ENCODE results near the gene NRXN3.
"Not testable (repeated sequence)": the region's sequence is repeated elsewhere in the genome, so short reads cannot be mapped to it uniquely, and the experiment has no call there.

Gene NRXN3

DNA sequence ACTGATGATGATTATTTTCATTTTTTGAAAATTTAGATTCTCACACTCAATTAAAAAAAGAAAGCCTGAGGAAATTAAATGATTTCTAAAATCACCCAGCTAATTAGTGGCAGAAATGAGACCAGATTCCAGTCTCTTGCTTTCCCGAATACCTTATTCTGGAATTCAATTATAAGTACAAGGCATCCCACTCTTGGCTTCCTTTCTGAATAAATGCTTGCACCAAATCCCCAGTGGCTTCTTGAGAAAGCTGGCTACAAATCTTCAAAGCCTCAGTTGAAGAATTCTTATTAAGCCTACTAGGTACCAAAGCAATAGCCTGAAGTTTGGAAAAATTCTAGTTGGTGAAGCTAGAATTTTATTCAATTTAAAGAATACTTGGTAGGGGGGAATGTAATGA lies 1564.5 kb downstream of the NRXN3 start:
- DNase-seq (ENCODE audit: low read depth), result no peak

DNA sequence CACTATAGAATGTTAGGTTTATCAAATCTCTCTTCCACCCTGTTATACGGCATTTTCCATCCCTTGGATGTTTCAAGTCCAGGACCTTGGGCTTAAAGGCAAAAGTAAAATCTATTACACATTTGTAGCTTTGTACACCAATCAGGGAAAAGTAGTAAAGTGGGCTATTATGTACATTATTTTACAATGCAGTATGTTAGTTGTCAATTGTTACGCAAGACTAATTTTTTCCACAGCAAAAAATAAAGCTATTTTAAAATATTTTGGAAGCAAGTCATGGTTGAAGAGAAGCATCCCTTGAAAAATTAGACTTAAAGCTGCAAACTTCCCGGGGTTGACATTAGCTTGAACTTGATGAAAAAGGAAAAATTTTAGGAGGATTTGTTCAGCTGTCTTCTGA lies 1564.9 kb downstream of the NRXN3 start:
- no peak for DNase-seq (ENCODE audit: low read depth)

DNA sequence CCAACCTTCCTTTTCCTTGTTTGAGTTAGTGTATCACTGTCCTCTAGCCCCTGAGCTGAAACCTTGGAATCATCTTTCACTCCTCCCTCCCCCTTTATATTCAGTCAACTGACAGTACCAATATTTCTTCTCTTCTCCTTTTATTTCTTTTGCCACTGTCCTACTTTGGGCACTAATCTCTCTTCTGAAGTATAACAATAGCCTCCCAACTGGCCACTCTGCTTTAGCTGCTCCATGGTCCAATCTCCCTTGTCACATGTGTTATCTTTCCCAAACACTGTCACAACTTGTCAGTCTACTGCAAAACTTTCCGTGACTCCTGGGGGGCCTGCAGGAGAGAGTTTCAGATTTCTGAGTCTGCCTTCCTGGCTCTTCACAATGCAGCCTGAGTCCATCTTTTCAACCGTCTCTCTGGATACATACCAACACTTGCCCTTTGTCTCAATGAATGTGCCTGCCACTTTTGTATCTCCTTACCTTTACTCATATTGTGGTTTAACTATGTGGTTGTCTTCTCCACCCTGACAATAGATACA lies 1570.0 kb downstream of the NRXN3 start:
- DNase-seq (ENCODE audit: low read depth), result no peak

DNA sequence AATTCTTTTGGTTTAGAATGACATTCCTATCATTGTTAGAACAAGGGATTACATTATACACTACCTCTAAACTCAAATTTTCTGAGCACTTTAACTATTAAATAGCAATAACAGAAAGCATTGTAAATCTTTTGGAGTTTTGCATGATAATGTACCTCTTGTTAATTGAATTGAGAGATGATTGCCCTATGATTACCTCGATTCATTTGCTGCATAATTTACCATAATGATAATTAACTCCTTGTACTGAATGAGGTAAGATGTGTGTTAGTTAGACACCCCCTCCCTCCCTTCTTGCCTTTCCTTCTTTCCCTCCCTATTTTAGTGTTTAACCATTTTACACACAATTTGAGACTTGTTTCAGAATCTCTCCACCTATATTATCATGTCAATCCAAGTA lies 1572.0 kb downstream of the NRXN3 start:
- no peak for DNase-seq (ENCODE audit: low read depth)

DNA sequence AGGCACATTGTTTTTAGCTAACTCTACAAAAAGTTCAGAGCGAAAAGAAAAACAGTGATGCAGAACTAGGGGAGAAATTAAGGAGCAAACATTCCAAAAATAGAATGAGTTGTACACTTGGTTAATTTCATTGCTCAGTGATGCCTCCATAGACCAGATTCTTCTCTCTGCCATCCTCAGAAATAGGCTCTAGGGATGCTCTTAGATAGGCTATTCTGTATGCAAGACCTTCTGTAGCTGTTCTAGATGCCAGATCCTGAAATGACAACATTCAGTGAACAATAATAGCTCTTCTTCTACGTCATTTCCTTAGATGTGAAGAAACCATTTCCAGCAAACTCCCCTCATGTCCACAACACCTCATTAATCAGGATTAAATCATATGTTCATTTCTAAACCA lies 1574.9 kb downstream of the NRXN3 start:
- no peak for DNase-seq (ENCODE audit: low read depth)

DNA sequence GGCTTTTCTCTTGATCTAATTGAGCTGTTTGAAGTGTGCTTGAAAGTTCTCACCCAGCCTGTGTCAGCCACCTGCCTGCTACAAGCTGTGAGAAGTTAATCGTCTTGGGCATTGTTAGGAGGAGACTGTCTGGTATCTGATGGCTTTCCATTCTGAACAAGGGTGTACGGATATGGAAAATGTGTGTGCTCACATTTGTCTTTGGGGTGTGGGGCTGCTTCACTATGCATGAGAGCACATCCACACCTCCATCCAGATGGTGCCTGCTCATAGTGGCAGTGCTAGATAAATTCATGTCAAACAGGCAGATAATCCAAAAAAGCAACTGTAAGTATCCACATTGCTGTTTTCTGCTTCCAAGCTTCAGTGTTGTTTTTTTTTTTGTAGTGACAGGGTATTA lies 1578.9 kb downstream of the NRXN3 start:
- no peak for DNase-seq (ENCODE audit: low read depth)

DNA sequence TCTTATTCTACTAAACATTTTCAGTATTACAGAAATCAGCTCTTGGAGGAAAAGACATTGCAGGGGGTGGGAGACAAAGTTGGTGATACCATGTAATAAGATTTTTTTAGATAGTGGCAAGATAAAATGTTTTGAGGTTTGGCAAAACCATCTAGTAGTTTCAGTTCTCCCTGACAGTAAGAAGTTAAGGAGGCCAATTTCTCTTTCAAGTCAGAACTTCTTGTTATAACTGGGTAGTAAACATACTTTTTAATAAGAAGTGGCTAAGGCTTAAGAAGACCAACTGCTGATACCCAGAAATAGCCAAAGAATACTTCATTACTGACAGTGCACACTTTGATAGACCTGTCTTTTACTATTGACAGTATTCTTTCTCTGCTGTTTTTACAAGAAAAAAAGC lies 1588.8 kb downstream of the NRXN3 start:
- no peak for DNase-seq (ENCODE audit: low read depth)

DNA sequence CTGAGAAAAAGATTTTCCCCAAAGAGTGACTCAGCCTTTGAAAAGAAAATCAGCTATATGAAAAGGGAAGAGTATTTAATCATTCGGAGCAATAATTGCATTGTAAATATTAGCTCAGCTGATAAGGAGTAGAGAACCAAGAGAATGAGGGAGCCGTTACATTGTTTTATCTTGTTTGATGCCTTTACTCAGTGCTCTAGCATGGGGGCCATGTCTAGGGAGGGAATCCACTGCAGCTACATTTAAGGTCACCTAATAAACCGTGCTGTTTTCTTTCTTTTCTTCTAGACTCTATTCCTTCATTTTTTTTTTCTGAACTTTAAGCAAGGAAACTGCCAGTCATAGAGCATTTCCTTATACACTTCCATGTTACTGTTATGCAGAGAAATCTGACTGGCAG lies 1594.2 kb downstream of the NRXN3 start:
- no peak for DNase-seq (ENCODE audit: low read depth)

DNA sequence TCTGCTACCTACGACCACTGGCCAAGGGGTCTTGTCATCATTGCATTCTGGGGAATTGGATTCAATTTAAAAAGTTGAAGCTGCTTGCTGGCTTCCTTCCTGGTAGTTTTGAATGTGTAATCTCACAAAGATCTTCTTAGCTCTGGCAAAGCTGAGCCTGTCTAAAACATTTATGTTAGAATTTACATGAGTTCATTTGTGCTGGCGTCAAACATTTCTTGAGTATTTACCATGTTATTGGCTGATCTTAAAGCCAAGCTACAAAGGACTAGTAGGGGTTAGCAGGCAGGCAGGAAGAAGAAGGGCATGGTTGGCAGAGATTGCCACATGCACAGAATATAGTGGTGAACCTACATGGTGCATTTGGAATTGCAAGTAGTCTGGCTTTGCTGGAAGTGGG lies 1596.3 kb downstream of the NRXN3 start:
- DNase-seq (ENCODE audit: low read depth), result no peak

DNA sequence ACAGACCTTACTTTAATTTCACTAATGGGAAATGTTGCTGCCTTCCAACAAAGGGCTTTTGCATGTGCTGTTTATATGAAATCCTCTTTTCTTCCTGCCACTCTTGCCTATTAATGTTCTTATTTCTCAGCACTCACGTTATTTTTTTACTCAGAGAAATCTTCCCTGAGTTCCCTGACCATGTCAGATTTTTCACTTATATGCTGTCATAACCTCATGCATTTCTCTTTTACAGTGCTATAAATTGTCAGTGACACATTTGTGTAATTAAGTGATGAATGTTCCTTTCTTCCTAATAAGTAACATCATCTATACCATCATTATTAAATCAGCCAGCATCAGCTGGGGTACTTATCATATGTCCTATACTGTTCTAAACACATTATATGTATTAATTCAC lies 1597.1 kb downstream of the NRXN3 start:
- DNase-seq (ENCODE audit: low read depth), result no peak

DNA sequence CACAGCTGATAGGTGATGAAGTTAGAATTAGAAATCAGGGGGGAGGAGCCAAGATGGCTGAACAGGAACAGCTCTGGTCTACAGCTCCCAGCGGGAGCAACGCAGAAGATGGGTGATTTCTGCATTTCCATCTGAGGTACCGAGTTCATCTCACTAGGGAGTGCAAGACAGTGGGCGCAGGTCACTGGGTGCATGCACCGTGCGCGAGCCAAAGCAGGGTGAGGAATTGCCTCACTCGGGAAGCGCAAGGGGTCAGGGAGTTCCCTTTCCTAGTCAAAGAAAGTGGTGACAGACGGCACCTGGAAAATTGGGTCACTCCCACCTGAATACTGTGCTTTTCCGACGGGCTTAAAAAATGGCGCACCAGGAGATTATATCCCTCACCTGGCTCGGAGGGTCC lies 1597.5 kb downstream of the NRXN3 start:
- not testable (repeated sequence) for DNase-seq (ENCODE audit: low read depth)

DNA sequence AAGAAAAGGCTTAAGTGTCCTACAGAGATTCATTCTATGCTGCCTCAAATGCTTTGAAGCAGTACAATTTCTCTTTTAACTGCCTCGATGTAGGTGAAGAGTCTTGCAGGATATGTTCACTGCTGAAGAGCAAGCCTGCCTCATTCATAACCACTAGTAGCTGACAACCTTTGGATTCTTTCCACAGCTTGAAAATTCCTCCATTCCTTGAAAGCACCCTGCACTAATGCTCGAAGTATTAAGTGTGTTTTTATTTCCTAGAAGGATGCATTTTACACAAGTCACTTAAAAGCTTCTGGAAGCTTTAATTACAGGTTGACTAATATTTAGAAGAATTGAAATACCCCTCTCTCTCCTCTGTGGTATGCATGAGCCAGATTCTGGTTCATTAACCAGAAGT lies 1611.7 kb downstream of the NRXN3 start:
- peak; percentile 40 for DNase-seq (ENCODE audit: low read depth)

DNA sequence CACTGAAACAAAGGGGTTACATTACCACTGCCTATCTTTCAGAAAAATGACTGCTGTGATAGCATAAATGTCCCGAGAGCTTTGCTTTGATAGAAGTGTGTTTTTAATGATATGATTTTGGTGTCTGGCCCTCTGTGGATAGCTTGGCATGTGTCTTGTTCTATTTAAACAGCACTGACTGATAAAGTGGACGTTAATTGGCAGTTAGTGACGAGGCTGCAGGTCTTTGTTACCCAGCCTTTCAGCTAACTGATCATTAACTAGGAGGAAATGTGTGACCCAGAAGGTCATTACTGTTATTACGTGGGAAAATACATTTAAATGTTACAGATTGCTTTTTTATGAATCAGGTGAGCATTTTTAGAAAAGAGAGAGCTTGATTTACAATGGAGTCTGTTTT lies 1612.9 kb downstream of the NRXN3 start:
- DNase-seq (ENCODE audit: low read depth), result no peak

DNA sequence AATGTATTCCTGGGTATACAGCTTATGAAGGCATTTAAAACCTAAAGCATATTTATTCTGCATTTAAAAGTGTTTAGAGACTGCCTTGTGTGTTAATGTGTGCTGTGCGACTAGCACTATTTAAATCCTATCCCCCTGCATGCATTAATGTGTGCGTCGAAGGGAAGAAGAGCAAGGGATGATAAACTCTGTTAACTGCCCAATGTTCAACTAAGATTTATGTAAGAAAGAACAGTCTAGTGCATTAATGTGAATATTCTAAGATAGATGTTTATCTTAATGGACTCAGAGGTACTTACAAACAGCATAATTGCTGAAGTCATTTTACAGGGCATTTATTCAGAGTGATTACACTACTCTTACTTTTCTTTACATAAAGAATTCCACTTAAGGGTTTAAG lies 1616.3 kb downstream of the NRXN3 start:
- DNase-seq (ENCODE audit: low read depth), result no peak

DNA sequence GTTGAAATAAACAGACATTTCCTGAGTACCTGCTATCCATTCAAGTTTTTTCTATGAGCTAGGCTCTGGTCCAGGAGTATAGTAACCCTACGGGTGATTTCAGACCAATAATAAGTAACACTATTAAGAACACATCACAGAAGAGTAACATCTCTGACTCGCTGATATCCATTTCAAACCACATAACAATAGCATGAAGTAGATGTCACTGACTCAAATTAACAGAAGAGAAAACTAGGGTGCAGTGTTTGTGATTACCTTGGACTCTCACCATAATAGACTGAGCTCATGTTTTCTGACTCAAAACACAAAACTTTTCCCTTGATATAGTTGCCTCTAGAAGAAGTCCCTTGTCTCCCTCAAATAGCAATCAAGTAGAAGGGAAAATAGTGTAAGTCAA lies 1618.2 kb downstream of the NRXN3 start:
- DNase-seq (ENCODE audit: low read depth), result no peak

DNA sequence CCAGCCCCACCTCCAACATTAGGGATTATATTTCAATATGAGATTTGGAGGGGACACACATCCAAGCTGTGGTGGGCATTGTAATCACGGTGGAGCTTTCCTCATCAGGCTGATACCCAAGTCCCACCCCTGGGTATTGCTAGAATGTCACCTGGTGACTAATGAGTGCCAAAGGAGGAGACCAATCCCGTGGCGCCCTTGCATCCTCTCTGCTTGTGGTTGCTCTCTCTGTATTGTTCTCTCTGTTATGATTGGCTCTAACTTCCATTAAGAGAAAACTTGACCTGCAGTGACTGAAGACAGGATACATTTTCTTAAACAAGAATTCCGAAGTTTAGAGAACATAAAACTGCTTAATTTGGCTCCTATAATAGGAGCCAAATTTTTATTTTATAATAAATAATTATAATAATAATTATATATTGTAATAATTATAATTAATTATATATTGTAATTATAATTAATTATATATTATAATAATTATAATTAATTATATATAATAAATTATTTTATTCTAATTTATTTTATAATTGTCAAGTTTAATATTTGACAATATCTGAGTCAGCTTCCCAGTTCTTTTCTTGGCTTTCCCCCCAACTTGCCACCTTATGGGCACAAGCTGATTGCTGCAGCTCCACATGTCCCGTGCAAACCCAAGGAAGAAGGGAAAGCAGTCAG lies 1621.0 kb downstream of the NRXN3 start:
- no peak for DNase-seq (ENCODE audit: low read depth)

DNA sequence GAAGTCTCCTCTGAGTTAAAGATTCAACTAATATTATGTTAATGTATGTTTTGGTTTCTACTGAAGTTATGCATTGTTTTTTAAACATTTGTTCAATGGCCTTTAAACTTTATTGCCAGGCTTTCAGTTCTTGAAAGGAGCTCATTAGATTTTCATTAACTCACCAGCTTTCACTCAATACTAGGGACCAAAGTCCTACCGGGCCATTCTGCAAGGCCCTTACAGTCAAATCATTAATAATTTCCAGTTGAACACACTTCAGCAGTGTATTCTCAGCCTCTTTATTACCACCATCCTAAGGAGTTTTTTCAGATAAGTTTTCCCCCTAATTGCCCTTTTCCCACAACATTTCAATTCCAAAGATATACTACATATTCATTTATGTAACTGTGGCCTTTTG lies 1631.9 kb downstream of the NRXN3 start:
- DNase-seq (ENCODE audit: low read depth), result no peak

DNA sequence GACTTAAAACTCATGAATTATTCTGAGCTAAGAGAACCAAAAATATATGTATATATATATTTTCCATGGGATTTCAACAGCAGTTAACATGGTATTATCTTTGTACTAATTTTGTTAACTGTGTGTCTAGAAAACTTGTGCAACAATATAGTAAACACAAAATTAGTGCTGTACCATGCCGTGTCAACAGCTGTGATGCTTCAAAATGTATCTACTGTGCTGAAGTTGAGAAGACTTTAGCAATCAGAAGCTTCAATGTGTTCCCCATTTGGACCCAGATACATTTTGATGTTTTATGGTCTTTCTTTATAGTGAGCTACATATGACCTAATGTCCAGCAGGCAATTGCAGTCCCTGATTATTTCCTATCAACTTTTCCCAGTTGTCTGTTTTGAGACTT lies 1635.5 kb downstream of the NRXN3 start:
- no peak for DNase-seq (ENCODE audit: low read depth)

DNA sequence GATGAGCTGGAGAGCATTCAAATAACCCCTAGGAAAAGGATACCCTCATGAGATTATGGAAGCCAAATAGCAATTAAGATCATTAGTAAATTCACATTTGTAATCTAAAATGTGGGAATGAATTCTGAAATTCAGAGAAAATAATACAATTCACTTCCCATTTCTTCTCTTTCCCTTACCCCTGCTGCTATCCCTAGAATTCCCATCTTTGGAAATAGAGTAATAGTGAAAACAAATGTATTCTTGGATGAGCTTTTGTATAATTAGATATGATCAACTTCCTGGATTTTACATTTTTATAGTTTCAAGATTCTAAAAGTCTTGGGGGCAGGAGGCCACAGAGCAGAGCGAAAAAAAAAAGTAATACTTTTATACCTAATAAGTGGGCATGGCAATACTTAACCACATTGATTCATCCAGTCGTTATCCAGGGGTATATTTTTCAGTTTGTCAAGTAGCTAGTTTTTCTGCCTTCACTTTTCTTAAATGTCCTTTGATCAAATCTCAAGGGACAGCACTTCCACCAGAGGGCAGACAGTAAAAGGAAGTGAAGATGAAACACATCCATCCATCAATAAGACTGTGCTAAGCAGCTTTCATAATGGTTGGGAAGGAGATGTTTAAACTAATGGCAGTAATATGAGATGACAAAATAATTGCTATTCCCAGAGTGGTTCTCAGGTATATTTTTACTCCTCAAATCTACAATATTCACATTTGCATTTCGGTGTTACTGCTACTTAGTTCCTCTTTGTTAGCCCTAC lies 1639.9 kb downstream of the NRXN3 start:
- DNase-seq (ENCODE audit: low read depth), result peak; percentile 31

DNA sequence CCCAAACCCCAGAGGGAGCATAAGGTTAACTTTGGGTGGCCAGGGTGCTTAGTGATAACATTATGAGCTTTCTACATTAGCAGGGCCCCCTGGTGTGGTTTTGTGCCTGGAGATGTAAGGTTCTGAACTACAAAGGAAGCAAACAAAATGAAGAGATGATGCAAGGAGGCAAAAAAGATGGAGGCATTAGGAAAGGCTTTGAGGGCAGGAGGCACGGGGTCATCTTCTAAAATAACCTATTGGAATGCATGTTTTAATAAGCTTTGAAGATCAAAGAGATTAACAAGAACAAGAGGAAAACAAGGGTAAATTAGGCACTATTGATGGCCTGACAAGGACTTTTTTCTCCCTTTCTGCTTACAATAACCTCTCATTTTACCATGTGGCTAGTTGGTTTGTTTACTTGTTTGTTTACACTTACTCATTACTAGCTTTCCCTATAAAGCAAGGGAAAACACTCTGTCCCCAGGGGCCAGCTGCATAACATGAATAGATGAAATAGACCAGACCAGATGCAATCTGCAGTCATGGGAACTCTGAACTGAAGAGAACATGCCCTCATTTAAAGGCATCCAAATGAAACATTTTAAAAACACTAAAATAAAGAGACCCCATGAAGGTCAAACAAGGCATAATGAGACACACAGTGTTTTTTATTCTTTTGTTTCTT lies 1650.8 kb downstream of the NRXN3 start:
- DNase-seq (ENCODE audit: low read depth), result no peak

DNA sequence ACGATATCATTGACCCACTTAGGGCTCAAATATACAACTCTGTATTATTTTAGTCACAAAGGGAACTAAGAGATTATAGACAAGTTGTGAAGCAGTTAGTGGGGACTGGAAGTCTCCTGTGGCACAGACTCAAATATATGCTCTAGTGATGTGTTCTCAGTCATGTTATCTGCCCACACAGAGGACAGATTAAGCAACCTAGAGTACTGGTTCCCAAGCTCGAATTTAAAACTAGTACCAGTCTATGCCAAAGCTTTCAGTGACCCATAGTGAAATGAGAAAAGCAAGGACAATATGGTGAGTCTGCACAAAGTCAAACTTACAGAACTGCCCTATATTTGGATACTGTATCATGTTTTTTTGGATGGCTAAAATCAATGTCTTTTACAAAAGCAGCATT lies 1651.9 kb downstream of the NRXN3 start:
- no peak for DNase-seq (ENCODE audit: low read depth)

DNA sequence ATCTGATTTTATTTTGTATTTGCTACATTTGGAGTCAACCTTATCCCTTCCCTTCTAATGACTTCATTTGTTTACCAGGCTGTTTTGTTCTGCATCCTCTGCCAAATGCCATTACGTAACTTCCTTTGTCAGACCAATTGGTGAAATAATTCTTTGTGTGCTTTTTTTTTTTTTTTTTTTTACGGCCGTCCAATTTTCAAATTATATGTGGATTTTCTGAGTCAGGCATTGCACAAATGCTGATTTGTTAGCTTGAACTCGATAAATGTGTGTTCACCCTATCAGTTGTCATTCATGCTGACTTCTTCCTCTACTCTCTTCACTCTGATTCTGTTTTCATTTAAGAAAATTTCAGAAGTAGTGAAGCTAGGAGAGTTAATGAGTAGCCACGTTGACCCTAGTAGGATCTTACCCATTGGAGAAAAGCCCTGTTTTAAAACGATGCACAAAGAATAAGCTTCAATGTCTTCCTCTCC lies 1654.9 kb downstream of the NRXN3 start:
- peak; percentile 50 for DNase-seq (ENCODE audit: low read depth)

DNA sequence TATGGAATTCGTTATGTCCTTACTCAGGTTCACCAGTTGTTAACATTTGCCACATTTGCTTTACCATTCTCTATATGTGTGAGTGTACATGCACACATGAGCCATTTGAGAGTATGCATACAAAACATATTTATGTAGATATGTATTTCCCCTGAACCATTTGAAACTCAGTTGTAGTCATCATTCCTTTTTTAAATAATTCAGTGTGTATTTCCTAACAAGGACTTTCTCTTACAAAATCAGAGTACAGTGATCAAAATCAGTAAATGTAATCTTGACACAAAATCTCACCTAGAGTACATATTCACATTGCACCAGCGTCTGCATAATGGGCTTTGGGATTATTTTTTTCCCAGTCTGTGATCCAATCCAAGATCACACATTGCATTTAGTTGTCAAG lies 1656.2 kb downstream of the NRXN3 start:
- no peak for DNase-seq (ENCODE audit: low read depth)
